ENCODE results near the gene ITPRID1.

The ITPRID1 gene

GRCh38 chr7:31695859-31696614 is 182.1 kb downstream of the ITPRID1 start:
- Histone ChIP-seq H3K9me3 (ENCODE audit: control insufficient read depth, insufficient read depth, low read depth, low read length) (no peaks in the 10 kb centered on the region), H3K4me3 (ENCODE audit: low read depth, low read length) (no peak overlapping the region), H3K4me1 (ENCODE audit: control insufficient read depth, insufficient read depth, low read length) (no peaks in the 10 kb centered on the region), H3K36me3 (ENCODE audit: control insufficient read depth in 2 of 2, insufficient read depth in 1 of 2, low read length in 2 of 2) (no peaks in the 10 kb centered on the region), H3K27ac (ENCODE audit: extremely low read depth, low read depth, low read length) (no peak overlapping the region)
- ChIA-PET POLR2A (no interaction called here), CTCF (interaction anchor here (0.6 to 1.7 kb wide), 2 partner anchors 62 to 615 kb away, joined by 3 to 5 read pairs; no protein-coding TSS in a partner anchor)
- no peak for TF ChIP-seq ZFP37 (tag by site-specific recombination; IDR thresholded peaks at IDR 0.05)
- no peak for TF ChIP-seq ZNF10 (tag by site-specific recombination; IDR thresholded peaks at IDR 0.05)
- no peak for TF ChIP-seq REPIN1 (tag by site-specific recombination; IDR thresholded peaks at IDR 0.05; ENCODE audit: low read depth)
- TF ChIP-seq ZNF391 (tag by site-specific recombination; IDR thresholded peaks at IDR 0.05; ENCODE audit: borderline replicate concordance, low read depth): no peak
- no peak for TF ChIP-seq GLI4 (tag by site-specific recombination; IDR thresholded peaks at IDR 0.05)
- TF ChIP-seq, protein P1, sequence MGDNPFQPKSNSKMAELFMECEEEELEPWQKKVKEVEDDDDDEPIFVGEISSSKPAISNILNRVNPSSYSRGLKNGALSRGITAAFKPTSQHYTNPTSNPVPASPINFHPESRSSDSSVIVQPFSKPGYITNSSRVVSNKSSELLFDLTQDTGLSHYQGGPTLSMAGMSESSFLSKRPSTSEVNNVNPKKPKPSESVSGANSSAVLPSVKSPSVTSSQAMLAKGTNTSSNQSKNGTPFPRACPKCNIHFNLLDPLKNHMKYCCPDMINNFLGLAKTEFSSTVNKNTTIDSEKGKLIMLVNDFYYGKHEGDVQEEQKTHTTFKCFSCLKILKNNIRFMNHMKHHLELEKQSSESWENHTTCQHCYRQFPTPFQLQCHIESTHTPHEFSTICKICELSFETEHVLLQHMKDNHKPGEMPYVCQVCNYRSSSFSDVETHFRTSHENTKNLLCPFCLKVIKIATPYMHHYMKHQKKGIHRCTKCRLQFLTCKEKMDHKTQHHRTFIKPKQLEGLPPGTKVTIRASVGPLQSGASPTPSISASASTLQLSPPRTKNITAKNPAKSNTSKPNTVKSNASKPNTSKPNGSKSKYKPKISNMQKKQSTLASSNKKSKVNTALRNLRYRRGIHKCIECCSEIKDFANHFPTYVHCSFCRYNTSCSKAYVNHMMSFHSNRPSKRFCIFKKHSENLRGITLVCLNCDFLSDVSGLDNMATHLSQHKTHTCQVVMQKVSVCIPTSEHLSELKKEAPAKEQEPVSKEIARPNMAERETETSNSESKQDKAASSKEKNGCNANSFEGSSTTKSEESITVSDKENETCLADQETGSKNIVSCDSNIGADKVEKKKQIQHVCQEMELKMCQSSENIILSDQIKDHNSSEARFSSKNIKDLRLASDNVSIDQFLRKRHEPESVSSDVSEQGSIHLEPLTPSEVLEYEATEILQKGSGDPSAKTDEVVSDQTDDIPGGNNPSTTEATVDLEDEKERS (tag by site-specific recombination; IDR thresholded peaks at IDR 0.05): no peak
- TF ChIP-seq ZNF121 (tag by site-specific recombination; IDR thresholded peaks at IDR 0.05): no peak
- TF ChIP-seq ZFP3 (tag by site-specific recombination; IDR thresholded peaks at IDR 0.05; ENCODE audit: low read depth): no peak

- POLR2A ChIA-PET: no interaction called here
Measured at GRCh38 chr7:31699050-31699449, 185.2 kb downstream of the ITPRID1 start.

More at GRCh38 chr7:31699050-31699449, 185.2 kb downstream of the ITPRID1 start:
- TF ChIP-seq ZFHX2 (tag by site-specific recombination; conservative IDR thresholded peaks at IDR 0.05): no peak
- TF ChIP-seq ZNF19 (tag by site-specific recombination; IDR thresholded peaks at IDR 0.05; ENCODE audit: low read depth): no peak
- TF ChIP-seq ZNF677 (tag by site-specific recombination; IDR thresholded peaks at IDR 0.05): no peak
- no peak for TF ChIP-seq ZFP41 (tag by site-specific recombination; IDR thresholded peaks at IDR 0.05; ENCODE audit: borderline replicate concordance)
- no peak for TF ChIP-seq ZNF221 (tag by site-specific recombination; IDR thresholded peaks at IDR 0.05; ENCODE audit: borderline replicate concordance)
- TF ChIP-seq TSHZ1 (tag by site-specific recombination; IDR thresholded peaks at IDR 0.05; ENCODE audit: borderline replicate concordance): no peak
- TF ChIP-seq ZNF148 (tag by site-specific recombination; IDR thresholded peaks at IDR 0.05; ENCODE audit: borderline replicate concordance): no peak
- H3K4me1 ChIP-seq (ENCODE audit: control insufficient read depth, insufficient read depth, low read length): no peaks in the 10 kb centered on the region
- H3K9me3 ChIP-seq (ENCODE audit: control insufficient read depth, insufficient read depth, low read depth, low read length): no peaks in the 10 kb centered on the region
- CTCF ChIA-PET: no interaction called here
- no peak overlapping the region for H3K27ac ChIP-seq (ENCODE audit: extremely low read depth, low read depth, low read length)
- no peak overlapping the region for H3K4me3 ChIP-seq (ENCODE audit: low read depth, low read length)
- no peaks in the 10 kb centered on the region for H3K36me3 ChIP-seq (ENCODE audit: control insufficient read depth in 2 of 2, insufficient read depth in 1 of 2, low read length in 2 of 2)

Data from HEK293 (cell line).